Esophagus muscularis mucosa (tissue), 4 donors: Measurements from ENCODE around the gene VGF. TPM values are rescaled to one million over a fixed set of nuclear protein-coding genes. Genes with fewer than 3 reads are reported as not detected.

ENCODE experiments used
- DNase-seq: peaks from one replicate; pipeline ENCODE4 v3.0.0-alpha.2; 2017; ENCODE audit errors: extremely low spot score
- H3K27ac ChIP-seq, 4 donors: fragments of 200-600 bp; sonication (generic); replicated peaks in 1 of 4; 1 replicate in 3 of 4; 2 replicates in 1 of 4; pipeline ENCODE4 v1.5.1; 2016 to 2019; ENCODE audit warnings: mild to moderate bottlenecking in 1 of 4
- H3K27me3 ChIP-seq, 4 donors: fragments of 200-600 bp; sonication (generic); one replicate each; pipeline versions ENCODE4 v1.5.1 to v1.6.0; 2016 to 2019
- H3K36me3 ChIP-seq, 4 donors: fragments of 200-600 bp; sonication (generic); one replicate each; pipeline ENCODE4 v1.5.1; 2016 to 2019
- H3K4me1 ChIP-seq, 4 donors: fragments of 200-600 bp; sonication (generic); one replicate each; pipeline ENCODE4 v1.5.1; 2016 to 2019
- H3K4me3 ChIP-seq, 4 donors: fragments of 200-600 bp; sonication (generic); 1 replicate in 2 of 4; 2 replicates in 2 of 4; pipeline ENCODE4 v1.5.1; 2016 to 2019; ENCODE audit warnings: mild to moderate bottlenecking in 4 of 4, moderate library complexity in 1 of 4
- H3K9me3 ChIP-seq, 4 donors: fragments of 200-600 bp; sonication (generic); 1 replicate in 3 of 4; 2 replicates in 1 of 4; pipeline ENCODE4 v1.5.1; 2016 to 2019
- CTCF ChIP-seq, 3 experiments: fragments of 200-600 bp in 2 of 3; fragments of 450-650 bp in 1 of 3; sonication (generic) in 2 of 3; IDR thresholded peaks; one replicate each; pipeline ENCODE4 v1.5.1; 2017 to 2019; ENCODE audit warnings: antibody characterized with exemption in 3 of 3, mild to moderate bottlenecking in 2 of 3, moderate library complexity in 1 of 3
- EP300 ChIP-seq: sonication (generic); formaldehyde crosslinking; IDR thresholded peaks from one replicate; pipeline ENCODE4 v1.6.1; 2017; ENCODE audit warnings: antibody characterized with exemption
- POLR2A ChIP-seq: fragments of 450-650 bp; IDR thresholded peaks from one replicate; pipeline ENCODE4 v1.6.1; 2017; ENCODE audit warnings: antibody characterized with exemption, moderate library complexity, mild to moderate bottlenecking, low read depth
- POLR2AphosphoS5 ChIP-seq, 2 donors: sonication (generic); formaldehyde crosslinking; IDR thresholded peaks; one replicate each; pipeline ENCODE4 v1.6.1; 2017; ENCODE audit warnings: antibody characterized with exemption in 2 of 2
- WGBS: methylation state at CpG from one replicate; pipeline ENCODE4 v1.1.5; 2018; 5-methylcytosine and 5-hydroxymethylcytosine counted together
- intact Hi-C: fragments of 100-400 bp; cut with DNase I; formaldehyde crosslinking; loops from one replicate; pipeline ENCODE4 v1.15.1; 2023
- total RNA-seq, 4 donors: library from RNA; depleted of rRNA; stranded (reverse); fragments of >200 nt; gene quantifications; one replicate each; pipeline versions ENCODE4 v1.1.0 to v1.2.1, GENCODE V29; 2016

Gene VGF
- total RNA-seq, 4 donors from 2014 or later: 0.23 to 0.33 (median 0.26) TPM; not detected in 1

- TF ChIP-seq EP300 (no peak), POLR2AphosphoS5 (IDR thresholded peaks at IDR 0.05) (no peak), CTCF (IDR thresholded peaks at IDR 0.05) (no peak), POLR2A (no peak)
- no peak for DNase-seq
- H3K27me3 ChIP-seq: peaks cover 0 to 21% (median 3%) of the 10 kb centered on the region in 4 donors
- intact Hi-C loops: no loop called here
- peak overlapping the region in 2 of 4 donors; percentile 33 to 53 for H3K27ac ChIP-seq
- 3% methylated on average over 25 of the region's 34 CpGs for WGBS
- peak overlapping the region; percentile 66 to 91 (median 78) for H3K4me3 ChIP-seq
- H3K4me1 ChIP-seq: peaks cover 8 to 25% (median 16%) of the 10 kb centered on the region in 4 donors
- H3K36me3 ChIP-seq: peaks cover 16 to 31% (median 27%) of the 10 kb centered on the region in 4 donors
- H3K9me3 ChIP-seq: no peaks in the 10 kb centered on the region
Measured at GRCh38 chr7:101154693-101155102, 10.7 kb downstream of the VGF start.

GRCh38 chr7:101153969-101154692 is 11.2 kb downstream of the VGF start, which contains the start of gene AP1S1:
Gene AP1S1, plus strand, starts transcription at chr7:101154476. Its CDS starts 39 bp downstream, at chr7:101154515.
- peak; percentile 96 for DNase-seq
- 7% methylated on average over 23 of the region's 51 CpGs for WGBS
- peaks cover 8 to 25% (median 16%) of the 10 kb centered on the region in 4 donors for H3K4me1 ChIP-seq
- TF ChIP-seq POLR2AphosphoS5 (IDR thresholded peaks at IDR 0.05) (peak; percentile 71 to 84), CTCF (IDR thresholded peaks at IDR 0.05) (no peak)
- H3K27ac ChIP-seq: peak within 1 kb of the TSS in 2 of 4 donors; percentile 33 to 53
- intact Hi-C loops: no loop called here
- peaks cover 0 to 20% (median 1%) of the 10 kb centered on the region in 4 donors for H3K27me3 ChIP-seq
- peaks cover 10 to 25% (median 21%) of the 10 kb centered on the region in 4 donors for H3K36me3 ChIP-seq
- H3K9me3 ChIP-seq: no peaks in the 10 kb centered on the region
- H3K4me3 ChIP-seq: peak within 1 kb of the TSS; percentile 66 to 91 (median 78)

GRCh38 chr7:101151908-101152651 is 13.3 kb downstream of the VGF start:
- 97% methylated on average over 2 of the region's 2 CpGs for WGBS
- Histone ChIP-seq H3K4me1 (peaks cover 8 to 25% (median 16%) of the 10 kb centered on the region in 4 donors), H3K36me3 (peaks cover 0 to 4% (median 2%) of the 10 kb centered on the region in 4 donors), H3K27me3 (peaks cover 0 to 24% (median 0%) of the 10 kb centered on the region in 4 donors), H3K9me3 (no peaks in the 10 kb centered on the region), H3K27ac (no peak overlapping the region), H3K4me3 (no peak overlapping the region)
- intact Hi-C loops: no loop called here
- no peak for TF ChIP-seq POLR2A
- no peak for TF ChIP-seq POLR2AphosphoS5 (IDR thresholded peaks at IDR 0.05)
- TF ChIP-seq CTCF (IDR thresholded peaks at IDR 0.05): no peak
- no peak for TF ChIP-seq EP300
- no peak for DNase-seq

- TF ChIP-seq POLR2A (no peak), EP300 (no peak), CTCF (IDR thresholded peaks at IDR 0.05) (no peak), POLR2AphosphoS5 (IDR thresholded peaks at IDR 0.05) (no peak)
- Histone ChIP-seq H3K4me3 (no peak overlapping the region), H3K27me3 (peaks cover 0 to 11% (median 0%) of the 10 kb centered on the region in 4 donors), H3K27ac (no peak overlapping the region), H3K9me3 (no peaks in the 10 kb centered on the region), H3K4me1 (peaks cover 13 to 24% (median 22%) of the 10 kb centered on the region in 4 donors), H3K36me3 (peaks cover 0 to 3% (median 0%) of the 10 kb centered on the region in 4 donors)
- intact Hi-C loops: loop anchor here (5.0 to 10.0 kb wide), 2 partner anchors 54 to 141 kb away; no protein-coding TSS in a partner anchor
- no peak for DNase-seq
- WGBS: 89% methylated on average over 4 of the region's 4 CpGs
Measured at GRCh38 chr7:101140746-101141382, 24.5 kb downstream of the VGF start.
